ENCODE measurements around the gene STAG1.

GRCh38 chr3:136390574-136390973 lies 361.6 kb downstream of the STAG1 start:
- TF ChIP-seq CTCF (IDR thresholded peaks at IDR 0.05; ENCODE audit: poor library complexity), result no peak
- TF ChIP-seq EZH2 (IDR thresholded peaks at IDR 0.05; ENCODE audit: borderline replicate concordance), result no peak

All from hepatocyte (in vitro differentiated cells).